ENCODE data around the gene SIVA1.

- TF ChIP-seq, protein P1, sequence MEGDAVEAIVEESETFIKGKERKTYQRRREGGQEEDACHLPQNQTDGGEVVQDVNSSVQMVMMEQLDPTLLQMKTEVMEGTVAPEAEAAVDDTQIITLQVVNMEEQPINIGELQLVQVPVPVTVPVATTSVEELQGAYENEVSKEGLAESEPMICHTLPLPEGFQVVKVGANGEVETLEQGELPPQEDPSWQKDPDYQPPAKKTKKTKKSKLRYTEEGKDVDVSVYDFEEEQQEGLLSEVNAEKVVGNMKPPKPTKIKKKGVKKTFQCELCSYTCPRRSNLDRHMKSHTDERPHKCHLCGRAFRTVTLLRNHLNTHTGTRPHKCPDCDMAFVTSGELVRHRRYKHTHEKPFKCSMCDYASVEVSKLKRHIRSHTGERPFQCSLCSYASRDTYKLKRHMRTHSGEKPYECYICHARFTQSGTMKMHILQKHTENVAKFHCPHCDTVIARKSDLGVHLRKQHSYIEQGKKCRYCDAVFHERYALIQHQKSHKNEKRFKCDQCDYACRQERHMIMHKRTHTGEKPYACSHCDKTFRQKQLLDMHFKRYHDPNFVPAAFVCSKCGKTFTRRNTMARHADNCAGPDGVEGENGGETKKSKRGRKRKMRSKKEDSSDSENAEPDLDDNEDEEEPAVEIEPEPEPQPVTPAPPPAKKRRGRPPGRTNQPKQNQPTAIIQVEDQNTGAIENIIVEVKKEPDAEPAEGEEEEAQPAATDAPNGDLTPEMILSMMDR (IDR thresholded peaks at IDR 0.05), result no peak
- TF ChIP-seq EZH2 (IDR thresholded peaks at IDR 0.05; ENCODE audit: borderline replicate concordance, insufficient read depth, low read depth, low read length, poor library complexity, severe bottlenecking), result no peak
These were observed 19.2 kb downstream of the SIVA1 start for GRCh38 chr14:104771918-104772706.
